Loucy (cell line): ENCODE data around the gene PAQR9.

Experiments
- EZH2phosphoT487 ChIP-seq: fragments of 200-600 bp; IDR thresholded peaks from 2 replicates; pipeline ENCODE4 v1.6.1; 2018; ENCODE audit warnings: antibody characterized with exemption, mild to moderate bottlenecking, moderate library complexity, borderline replicate concordance
- TF ChIP-seq, protein P1 (sequence below): fragments of 200-600 bp; sonication (generic); conservative IDR thresholded peaks from 2 replicates; pipeline ENCODE4 v1.5.1; 2014; ENCODE audit warnings: mild to moderate bottlenecking, antibody characterized with exemption, low read length

DNA sequence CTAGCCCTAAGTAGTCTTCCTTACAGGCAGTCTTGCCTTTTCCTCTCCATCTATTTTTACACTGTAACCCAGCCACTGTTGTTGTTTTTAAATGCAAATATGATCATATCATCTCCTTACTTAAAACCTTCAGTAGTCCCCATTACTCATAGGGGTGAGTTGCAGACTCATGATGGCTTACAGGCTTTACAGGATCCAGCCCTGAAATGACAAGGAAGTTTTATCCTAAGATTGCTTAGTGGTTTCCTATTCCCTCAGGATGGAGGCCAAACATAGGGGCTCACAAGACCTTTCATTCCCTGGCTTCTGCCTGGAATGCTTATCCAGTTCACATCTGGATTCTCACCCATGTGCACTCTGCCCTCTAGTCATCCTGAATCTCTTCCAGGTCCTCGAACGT lies 46.9 kb downstream of the PAQR9 start:
- TF ChIP-seq, protein P1, sequence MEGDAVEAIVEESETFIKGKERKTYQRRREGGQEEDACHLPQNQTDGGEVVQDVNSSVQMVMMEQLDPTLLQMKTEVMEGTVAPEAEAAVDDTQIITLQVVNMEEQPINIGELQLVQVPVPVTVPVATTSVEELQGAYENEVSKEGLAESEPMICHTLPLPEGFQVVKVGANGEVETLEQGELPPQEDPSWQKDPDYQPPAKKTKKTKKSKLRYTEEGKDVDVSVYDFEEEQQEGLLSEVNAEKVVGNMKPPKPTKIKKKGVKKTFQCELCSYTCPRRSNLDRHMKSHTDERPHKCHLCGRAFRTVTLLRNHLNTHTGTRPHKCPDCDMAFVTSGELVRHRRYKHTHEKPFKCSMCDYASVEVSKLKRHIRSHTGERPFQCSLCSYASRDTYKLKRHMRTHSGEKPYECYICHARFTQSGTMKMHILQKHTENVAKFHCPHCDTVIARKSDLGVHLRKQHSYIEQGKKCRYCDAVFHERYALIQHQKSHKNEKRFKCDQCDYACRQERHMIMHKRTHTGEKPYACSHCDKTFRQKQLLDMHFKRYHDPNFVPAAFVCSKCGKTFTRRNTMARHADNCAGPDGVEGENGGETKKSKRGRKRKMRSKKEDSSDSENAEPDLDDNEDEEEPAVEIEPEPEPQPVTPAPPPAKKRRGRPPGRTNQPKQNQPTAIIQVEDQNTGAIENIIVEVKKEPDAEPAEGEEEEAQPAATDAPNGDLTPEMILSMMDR: no peak
- TF ChIP-seq EZH2phosphoT487: no peak
